GOT3 (cell line): ENCODE results near the gene TMEM52.
"Not testable (repeated sequence)": the region's sequence is repeated elsewhere in the genome, so short reads cannot be mapped to it uniquely, and the experiment has no call there.

Experiments
- DNase-seq: peaks from one replicate; lab custom pipeline; 2025; ENCODE audit warnings: mixed read lengths; lab: John Stamatoyannopoulos, UW

Gene TMEM52

DNA sequence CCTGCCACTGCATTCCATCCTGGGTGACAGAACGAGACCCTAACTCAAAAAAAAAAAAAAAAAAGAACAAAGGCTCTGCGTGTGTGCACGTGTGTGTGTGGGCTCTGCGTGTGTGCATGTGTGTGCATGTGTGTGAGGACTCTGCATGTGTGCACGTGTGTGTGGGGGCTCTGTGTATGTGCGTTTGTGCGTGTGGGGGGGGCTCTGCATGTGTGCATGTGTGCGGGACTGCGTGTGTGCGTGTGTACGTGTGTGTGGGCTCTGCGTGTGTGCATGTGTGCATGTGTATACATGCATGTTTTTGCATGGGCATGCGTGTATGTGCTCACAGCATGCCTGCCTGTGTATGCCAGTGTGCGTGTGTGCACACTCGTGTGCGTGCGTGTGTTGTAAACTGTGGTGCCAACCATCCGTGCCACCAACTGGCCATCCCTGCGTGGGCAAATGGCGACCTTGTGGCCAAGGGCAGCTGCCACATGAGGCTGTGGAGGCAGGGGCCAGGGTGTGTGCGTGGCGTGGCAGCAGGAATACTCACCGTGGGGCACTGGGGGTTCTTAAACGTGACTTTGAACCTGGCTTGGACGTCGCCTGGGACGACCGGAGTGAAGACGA lies 26.8 kb upstream of the TMEM52 start:
- DNase-seq, result no peak

DNA sequence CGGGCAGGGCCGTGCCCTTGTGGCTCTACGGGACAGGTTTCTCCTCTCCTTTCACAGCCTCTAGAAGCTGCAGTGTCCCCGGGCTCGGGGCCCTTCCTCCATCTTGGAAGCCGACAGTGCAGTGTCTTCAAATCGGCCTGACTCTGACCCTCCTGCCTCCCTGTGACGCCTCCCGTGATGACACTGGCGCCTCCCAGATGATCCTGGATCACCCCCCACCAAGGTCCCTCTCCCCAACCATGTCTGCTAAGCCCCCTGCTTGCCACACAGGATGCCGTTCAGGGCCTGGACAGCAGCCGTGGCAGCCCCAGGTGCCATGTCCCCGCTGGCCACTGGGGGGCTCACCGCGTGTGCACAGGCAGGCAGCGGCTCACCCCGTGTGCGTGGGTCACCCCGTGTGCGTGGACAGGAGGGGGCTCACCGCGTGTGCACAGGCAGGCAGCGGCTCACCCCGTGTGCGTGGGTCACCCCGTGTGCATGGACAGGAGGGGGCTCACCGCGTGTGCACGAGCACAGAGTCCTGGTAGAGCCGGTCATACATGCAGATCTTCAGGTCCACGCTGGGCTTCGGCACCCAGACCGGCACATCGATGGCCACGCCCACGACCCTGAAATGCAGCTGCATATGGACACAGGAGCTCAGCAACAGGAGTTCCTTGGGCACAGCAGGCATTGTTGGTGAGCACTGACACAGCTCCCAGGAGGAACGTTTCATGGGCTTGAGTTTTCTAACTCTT lies 24.9 kb upstream of the TMEM52 start:
- no peak for DNase-seq

DNA sequence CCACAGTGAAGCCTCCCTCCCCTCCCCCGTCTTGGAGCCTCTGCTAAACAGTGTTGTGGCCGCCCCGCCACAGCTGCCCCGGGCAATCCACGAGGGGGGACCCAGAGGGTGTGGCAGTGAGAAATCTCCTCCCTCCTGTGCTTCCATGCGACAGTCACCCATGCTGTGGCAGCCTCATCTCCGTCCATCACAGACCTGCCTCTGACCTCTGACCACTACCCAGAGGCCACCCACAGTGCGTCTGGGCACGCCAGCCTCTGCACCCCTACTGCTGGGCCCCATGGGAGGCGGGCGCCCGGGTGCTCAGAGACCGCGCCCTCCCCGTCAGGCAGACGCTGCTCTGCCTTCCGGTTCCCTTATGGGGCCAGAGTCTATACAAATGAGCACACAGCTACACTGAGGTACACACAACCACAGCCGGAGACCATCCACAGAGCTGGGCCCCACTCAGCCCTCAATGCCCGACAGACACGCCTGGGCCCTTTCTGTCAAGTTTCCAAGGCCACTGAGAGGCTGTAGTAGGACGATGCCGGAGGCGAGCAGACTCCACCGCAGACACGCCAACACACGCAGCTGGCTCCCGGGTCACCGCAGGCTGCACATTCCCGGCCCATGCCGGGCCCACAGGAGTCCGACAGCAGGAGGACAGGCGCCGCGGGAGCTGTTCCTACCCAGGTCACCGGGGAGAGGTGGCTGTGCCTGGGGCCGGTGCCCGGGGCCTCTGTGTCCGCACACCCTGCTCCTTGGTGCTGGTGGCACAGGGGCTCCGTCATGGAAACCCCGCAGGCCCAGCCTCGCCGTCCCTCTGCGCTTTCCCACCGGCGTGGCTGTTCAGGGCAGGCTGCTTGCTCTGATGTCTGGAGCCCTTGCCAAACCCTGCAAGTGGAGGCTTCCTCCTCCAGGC lies 23.9 kb upstream of the TMEM52 start:
- no peak for DNase-seq

DNA sequence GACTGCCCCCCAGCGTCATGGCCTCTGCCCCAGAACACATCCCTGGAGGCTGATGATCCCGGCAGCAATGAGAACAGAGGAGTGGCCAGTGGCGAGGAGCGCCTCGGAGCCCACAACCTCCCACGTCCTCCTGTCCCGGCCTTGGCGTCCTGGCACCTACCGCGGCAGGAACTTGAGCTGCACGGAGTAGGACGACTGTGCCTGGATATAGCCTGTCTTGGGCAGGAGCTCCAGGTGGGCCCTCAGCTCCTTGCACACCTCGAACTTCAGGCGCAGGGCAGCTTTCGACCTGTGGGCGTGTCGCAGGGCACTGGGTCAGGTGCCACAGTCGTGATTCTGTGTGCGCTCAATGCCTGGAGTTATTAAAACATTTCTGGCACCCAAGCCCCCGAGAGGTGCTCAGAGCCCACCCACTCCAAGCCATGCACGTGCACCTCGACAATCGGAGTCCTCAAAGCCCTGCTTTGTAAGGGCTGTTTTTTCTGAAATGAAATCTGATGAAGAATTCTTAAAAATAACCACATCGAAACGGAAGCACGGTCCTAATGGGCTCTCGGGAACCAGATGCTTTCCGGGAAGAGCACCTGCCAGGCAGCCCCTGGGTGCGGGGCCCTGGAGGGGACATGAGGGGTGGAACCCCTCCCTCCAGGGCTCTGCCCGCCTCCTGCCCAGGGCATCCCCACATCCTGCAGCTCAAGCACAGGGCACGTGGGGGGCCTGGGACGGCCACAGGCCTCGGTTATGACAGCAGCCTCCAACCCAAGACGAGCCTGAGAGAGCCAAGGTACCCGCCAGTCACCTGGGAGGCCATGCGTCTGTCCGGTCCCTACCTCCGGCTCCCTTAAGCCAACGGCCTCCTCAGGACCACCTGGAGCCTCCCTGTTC lies 23.0 kb upstream of the TMEM52 start:
- DNase-seq, result no peak

DNA sequence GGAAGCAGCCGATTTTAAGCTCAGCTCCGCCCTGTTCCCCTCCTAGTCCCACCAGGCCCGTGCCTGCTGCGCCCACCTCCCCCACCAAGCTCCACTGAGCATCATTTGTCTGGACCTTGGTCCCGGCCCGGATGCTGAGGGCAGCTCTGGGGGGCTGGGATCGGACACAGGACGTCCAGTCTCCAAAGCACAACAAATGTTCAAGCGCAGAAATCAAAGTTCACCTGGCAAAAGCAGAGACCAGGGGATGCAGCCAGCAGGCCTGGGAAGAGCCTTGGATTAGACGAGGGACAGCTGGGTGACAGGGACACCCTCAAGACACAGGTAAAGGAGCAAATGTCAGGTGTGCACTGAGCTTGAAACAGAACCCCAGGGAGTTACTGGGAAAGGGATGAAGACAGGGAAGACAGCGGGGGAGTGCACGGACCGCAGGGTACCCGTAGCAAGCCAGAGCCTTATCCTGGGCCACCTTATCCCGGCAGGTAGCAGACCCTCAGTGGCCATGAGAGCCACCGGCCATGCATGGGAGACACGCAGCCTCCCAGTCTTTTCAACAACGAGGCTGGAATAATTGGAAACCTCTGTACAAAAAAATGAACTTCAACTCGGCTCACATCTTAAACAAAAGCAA lies 22.2 kb upstream of the TMEM52 start:
- DNase-seq, result no peak

DNA sequence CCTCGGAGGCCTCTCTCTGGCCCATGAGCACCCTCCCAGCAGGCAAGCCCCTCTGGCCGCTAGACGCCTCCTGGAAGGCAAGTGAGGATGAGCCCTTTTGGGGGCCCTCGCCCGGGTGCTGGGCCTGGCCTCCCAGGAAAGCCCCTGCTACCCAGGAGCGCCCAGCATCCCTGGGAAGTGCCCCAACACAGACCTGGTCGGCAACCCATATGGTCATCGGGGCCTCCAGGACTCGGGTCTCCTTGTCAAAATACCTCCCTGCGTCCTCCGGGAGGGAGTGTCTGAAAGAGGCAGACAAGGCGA lies 21.0 kb upstream of the TMEM52 start:
- no peak for DNase-seq

DNA sequence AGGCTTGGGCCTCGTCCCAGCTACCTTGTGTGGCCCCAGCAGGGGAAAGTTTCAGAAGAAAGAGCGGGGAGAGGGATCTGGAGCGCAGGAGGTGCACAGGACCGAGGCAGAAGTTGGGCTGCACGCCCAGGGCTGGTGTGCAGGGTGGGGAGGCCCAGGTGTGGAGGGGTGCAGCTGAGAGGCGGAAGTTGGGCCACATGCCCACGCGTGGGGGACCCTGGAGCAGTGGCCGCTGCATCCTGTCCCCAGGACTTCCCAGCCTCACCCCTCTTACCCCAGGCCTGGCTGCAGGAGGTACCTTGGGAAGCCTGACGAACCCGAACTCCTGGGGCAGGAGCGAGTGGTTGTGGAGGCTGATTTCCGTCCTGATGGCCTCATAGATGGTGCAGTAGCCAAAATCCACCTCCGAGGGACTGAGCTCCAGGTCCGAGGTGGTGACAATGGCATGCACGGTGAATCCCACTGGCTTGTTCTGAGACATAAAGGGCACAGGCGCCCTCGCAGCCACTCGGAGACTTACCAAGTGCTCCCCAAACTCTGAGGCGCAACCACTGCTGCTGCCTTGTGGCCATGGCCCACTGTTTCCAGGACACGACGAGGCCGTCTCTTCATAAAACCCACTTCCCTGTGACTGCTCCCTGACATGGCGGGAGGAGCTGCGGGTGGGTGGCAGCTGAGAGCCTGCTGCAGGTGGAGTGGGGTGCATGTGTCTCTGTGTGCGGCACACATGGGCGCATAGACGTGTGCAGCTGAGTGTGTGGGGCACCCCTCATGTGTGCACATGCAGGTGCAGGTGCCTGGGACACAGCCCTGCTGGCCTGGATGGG lies 20.4 kb upstream of the TMEM52 start:
- DNase-seq, result no peak

DNA sequence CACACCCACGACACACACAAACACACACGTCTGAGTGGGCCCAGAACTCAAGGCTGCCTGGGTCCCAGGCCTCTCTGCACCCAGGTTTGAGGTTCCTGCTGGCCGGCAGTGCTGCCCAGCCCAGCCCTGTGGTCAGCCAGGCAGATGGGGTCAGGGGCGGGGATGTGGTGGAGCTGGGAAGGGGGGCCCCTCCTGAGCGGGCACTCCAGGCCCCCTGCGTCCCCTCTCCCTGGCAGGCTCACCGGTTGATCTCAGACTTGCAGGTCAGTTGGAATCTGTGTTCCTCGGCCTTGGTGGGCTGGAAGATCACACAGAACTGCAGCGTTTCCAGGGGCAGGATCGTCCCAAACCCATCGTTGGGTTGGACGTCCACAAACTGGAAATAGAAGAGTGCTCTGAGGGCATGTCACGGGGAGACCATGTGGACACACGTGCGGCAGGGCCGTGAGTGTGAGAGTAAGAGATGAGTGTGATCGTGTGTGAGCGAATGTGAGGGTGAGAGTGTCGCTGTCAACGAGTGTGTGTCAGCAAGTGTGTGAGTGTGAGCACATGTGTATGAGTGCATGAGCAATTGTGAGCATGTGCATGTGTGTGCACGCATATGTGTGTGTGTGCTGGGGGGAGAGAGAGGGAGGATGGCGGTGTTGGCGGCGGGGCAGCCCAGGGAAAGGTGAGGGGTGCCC lies 19.7 kb upstream of the TMEM52 start:
- no peak for DNase-seq

DNA sequence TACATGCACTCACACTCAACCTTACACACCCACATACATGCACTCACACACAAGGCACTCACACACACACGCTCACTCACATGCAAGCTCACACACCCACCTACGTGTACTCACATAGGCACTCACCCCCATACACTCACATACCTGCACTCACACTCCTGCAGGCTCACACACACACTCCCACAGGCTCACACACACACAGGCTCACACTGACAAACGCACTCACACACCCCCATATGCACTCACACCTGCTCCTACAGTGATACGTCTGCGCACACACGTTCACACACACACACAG lies 19.1 kb upstream of the TMEM52 start:
- DNase-seq, result no peak

DNA sequence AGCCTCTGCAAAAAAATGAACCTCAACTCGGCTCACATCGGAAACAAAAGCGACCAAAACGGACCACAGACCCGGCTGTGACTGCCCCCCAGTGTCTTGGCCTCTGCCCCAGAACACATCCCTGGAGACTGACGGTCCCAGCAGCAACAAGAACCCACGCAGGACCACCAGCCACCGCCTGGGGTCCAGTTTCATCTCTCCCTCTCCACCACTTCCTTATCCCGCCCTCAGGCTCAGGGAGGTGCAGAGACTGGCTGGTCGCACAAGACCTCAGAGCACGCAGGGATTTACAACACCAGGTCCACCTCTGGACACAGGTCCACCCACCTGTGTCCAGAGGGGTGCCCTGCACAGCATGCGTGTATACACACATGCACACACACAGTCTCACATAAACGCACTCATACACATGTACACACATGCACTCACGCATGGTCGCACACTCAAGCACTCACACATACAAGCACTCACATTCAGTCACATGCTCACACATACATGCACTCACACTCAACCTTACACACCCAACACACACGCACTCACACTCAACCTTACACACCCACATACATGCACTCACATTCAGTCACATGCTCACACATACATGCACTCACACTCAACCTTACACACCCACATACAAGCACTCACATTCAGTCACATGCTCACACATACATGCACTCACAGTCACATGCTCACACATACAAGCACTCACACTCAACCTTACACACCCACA lies 18.6 kb upstream of the TMEM52 start:
- no peak for DNase-seq

DNA sequence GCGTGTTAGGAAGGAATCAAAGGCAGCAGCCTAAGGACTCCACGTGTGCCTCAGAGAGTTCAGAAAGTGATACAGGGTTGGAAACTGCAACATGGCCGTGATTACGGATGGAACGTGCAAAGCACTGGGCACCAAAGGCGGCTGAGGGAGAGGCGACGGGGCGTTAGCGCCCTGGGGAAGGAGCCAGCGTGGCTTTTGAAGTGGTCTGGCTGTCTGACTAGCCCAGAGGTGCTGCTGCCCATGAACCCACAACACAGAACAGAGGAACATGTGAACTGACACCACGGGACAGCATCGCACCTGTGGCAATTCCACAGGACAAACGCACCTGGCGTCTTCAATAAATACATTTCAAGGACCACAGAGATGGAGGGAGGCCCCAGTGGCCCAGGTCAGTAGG lies 18.0 kb upstream of the TMEM52 start:
- no peak for DNase-seq

DNA sequence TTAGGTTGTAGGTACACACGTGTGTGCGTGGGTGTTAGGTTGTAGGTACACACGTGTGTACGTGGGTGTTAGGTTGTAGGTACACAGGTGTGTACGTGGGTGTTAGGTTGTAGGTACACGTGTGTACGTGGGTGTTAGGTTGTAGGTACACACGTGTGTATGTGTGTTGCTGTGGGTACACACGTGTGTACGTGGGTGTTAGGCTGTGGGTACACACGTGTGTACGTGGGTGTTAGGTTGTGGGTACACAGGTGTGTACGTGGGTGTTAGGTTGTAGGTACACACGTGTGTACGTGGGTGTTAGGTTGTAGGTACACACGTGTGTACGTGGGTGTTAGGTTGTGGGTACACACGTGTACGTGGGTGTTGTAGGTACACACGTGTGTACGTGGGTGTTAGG lies 15.8 kb upstream of the TMEM52 start:
- not testable (repeated sequence) for DNase-seq

DNA sequence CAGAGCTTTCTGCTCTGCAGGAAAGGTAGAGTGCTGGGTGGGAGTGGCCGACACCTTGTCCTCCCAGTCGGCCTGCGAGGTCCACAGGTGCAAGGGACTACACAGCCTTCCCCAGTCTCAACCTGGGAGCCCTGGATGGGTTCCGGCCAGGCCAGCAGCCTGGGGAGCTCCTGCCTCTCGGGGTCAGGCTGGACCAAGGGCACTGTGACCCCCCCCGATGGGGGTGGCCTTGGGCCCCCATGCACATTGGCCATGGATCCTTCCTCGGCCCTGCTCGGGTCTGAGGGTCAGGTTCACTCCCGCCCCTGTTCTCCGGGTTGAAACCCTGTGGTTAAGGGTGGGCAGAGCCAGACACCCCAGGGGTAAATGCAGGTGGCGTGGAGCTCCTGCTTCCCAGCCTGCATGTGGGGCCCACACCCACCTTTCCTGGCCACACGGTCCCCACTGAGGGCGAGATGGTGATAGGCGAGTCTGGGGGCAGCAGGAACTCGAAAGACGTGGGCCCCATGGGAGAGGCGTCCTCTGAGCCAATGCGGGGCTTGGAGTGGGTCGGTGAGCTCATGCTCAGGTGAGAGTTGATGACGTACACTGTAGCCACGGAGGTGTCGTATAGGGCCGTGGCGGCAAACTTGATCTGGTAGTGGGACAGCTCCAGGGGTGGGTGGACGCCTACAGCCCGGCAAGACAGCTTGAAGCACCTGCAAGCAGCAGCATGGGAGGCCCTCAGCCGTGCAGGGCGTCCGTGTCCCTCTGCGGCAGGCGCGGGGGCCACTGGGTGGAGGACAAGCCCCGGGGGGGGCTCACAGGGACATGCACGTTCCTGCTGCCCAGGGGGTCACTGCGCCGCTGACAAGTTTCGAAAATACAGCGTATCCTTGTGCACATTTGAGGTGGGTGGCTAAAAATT lies 10.8 kb upstream of the TMEM52 start:
- no peak for DNase-seq

DNA sequence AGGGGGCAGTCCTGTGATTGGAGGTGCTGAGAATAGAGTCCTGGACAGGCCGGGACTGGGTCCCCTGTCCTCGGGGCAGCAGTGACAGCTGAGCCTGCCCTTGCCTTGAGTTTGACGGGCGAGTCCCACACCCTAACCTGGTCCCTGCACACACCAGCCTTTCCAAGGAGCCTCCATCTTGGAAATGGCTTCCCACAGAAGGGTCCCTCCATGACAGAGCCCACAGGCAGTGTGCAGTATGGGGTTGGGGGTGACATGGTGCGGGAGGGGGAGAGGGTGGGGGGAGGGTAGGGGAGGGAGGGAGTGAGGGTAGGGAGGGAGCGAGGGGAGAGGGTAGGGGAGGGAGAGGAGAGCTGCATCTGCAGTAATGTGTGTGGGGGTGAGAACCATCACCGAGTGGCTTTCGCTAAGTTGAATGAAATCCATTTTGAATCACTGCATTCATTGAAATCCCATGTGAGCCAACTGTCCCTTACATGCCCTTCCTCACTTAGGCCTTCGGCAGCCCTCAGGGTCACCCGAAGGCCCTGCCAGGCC lies 10.1 kb upstream of the TMEM52 start:
- DNase-seq, result no peak

DNA sequence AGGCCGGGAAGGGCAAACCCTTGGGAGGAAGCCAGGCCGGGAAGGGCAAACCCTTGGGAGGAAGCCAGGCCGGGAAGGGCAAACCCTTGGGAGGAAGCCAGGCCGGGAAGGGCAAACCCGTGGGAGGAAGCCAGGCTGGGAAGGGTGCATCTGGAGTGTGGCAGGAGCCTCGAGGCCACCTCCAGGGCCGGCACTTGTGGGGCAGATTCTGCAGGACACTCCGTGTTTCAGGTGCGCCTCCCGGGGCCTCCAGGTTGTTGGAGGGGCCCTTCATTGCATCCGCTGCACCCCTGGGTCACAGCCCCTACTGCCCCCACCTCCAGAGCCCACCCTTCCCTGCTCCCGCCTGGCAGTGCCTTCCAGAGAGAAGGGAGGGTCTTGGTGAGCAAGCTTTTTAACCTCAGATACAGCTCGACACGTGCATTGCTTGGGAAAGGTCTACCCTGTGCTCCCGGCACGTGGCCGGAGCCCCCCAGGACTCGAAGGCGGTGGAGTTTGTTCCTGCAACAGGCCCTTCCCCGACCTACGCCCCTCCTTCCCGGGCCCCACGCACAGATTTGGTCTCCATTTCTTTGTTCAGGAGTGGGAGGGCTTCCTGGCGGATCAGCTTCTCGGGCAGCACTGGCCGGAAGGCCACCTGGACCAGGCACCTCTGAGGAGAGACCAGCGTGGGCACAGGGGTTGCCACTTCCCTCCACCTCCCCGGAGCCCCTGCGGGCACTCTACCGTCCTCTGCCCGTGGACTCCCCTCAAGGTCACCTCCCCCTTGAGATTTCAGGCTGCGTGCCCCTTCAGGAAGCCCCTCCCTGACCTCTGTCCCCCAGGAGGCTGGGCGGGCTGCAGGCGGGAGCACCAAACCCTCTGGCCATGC lies 9.4 kb upstream of the TMEM52 start:
- DNase-seq, result no peak

DNA sequence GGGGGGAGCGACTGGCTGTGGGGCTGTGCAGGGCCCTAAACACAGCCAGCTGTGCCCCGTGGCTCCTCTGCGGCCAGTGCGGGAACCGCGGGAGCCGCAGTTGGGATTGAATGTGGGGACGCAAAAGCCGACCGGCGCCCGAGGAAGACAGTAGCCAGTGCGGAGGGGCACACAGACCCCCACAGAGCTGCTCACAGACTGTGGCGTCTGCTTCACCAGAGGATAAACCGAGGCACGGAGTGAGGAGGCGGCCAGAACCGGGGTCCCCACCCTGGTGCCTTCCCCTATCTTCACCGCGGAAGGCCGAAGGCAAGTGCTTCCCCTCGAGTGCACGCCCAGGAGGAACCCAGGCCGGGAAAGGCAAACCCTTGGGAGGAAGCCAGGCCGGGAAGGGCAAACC lies 8.7 kb upstream of the TMEM52 start:
- no peak for DNase-seq

DNA sequence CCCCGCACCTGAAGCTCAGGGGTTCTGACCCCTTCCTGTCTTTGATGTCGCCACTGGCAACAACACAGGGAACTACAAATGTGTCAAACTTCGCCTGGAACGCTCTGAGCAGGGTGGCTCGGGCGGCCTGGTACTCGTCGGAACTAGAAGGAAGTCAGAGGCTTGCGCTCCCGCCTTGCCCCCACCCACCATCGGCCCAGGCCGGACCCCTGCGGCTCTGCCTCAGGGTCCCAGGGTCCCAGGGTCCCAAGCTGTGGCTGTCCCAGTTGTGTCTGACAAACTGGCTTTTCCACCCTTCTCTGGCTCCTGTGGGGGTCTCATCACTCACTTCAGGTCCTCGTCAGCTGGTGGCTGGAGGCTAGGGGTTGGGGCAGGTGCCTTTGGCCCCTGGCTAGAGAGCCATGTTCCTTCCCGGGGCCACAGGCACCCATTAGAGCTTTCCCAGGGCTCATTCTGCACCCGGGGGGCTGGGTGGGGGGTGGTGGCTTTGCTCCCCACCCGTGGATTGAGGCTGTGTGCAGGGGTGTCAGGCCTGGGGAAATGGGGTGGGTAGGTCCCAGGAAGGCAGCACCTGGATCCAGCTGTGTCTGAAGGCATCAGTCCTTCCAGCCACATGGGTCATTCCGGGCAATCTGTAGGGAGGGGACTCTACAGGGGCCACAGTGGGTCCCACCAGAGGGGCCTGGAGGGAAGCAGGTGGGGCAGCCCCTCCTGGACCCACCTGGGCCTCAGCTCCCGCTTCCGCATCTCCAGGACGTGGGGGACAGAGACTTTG lies 8.0 kb upstream of the TMEM52 start:
- no peak for DNase-seq
